ENCODE measurements around the gene STXBP4.

DNA sequence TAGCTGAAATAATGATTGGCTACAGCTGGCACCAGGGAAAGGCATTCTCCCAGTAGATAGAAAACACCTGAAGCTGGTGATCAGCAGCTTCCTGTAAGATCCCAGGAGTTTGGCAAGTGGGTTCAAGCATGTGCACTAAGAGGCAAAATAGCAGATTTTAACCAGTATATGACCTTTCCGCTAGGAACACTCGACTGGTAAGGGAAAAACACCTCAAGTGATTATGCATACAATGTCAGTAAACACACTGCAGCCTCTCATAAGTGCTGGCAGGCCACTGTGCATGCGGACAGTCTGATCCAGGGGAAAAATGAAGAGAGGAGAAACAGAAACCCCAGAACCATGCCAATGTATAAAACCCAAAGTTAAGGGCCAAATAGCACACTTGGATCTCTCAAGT, 247.1 kb downstream of the STXBP4 start:
- no peak for TF ChIP-seq CTCF (conservative IDR thresholded peaks at IDR 0.05; ENCODE audit: low read depth in 2 of 2)
- TF ChIP-seq POLR2AphosphoS5 (IDR thresholded peaks at IDR 0.05; ENCODE audit: low read depth) = no peak
- TF ChIP-seq REST (IDR thresholded peaks at IDR 0.05; ENCODE audit: unreplicated experiment) = no peak
- no peak for TF ChIP-seq EZH2phosphoT487 (IDR thresholded peaks at IDR 0.05; ENCODE audit: unreplicated experiment)
- no peak for TF ChIP-seq NANOG (IDR thresholded peaks at IDR 0.05; ENCODE audit: borderline replicate concordance)
- TF ChIP-seq EZH2 (IDR thresholded peaks at IDR 0.05; ENCODE audit: low read depth, unreplicated experiment) = no peak
- no peak for TF ChIP-seq ZNF114 (CRISPR knock-in tag; IDR thresholded peaks at IDR 0.05)
- TF ChIP-seq ETS1 (IDR thresholded peaks at IDR 0.05) = no peak
- no peak for TF ChIP-seq ZNF331 (CRISPR knock-in tag; IDR thresholded peaks at IDR 0.05; ENCODE audit: low read depth)
- no peak for TF ChIP-seq CREB1 (CRISPR knock-in tag; IDR thresholded peaks at IDR 0.05; ENCODE audit: low read depth)
